Common myeloid progenitor, CD34-positive (primary cell): ENCODE data around the gene TPK1.
"Not testable (repeated sequence)": the region's sequence is repeated elsewhere in the genome, so short reads cannot be mapped to it uniquely, and the experiment has no call there.

ENCODE experiments used
- CTCF ChIA-PET: fragments of 350-600 bp; sonication (Branson Sonifier 250); formaldehyde crosslinking; loops from one replicate; lab custom pipeline; 2021; ENCODE audit warnings: antibody characterized with exemption; lab: Charles Lee
- POLR2A ChIA-PET: fragments of 350-600 bp; sonication (Branson Sonifier 250); formaldehyde crosslinking; loops from one replicate; lab custom pipeline; 2021; ENCODE audit warnings: antibody characterized with exemption; lab: Charles Lee
- DNase-seq, 3 donors: peaks; one replicate each; pipeline versions ENCODE4 v3.0.0 to v3.0.0-alpha.2; 2013
- H3K27ac ChIP-seq, 2 experiments: 1 replicate in 1 of 2; 2 replicates in 1 of 2; pipeline ENCODE4 v1.7.0; 2013; ENCODE audit warnings: inconsistent platforms in 2 of 2, low read length in 2 of 2, mild to moderate bottlenecking in 2 of 2, low read depth in 1 of 2, moderate library complexity in 1 of 2; ENCODE audit not compliant: severe bottlenecking in 2 of 2, insufficient read depth in 1 of 2, poor library complexity in 1 of 2
- H3K27me3 ChIP-seq, 5 experiments: replicated peaks in 2 of 5; 1 replicate in 3 of 5; 2 replicates in 2 of 5; pipeline versions ENCODE4 v1.6.1 to v1.7.0; 2013; ENCODE audit warnings: low read length in 4 of 5, mild to moderate bottlenecking in 2 of 5, moderate library complexity in 2 of 5, inconsistent platforms in 1 of 5; ENCODE audit not compliant: insufficient read depth in 5 of 5, control insufficient read depth in 4 of 5
- H3K36me3 ChIP-seq, 4 experiments: 1 replicate in 2 of 4; 2 replicates in 2 of 4; pipeline versions ENCODE4 v1.6.1 to v1.7.0; 2013; ENCODE audit warnings: low read length in 3 of 4, control low read depth in 1 of 4, mild to moderate bottlenecking in 1 of 4; ENCODE audit not compliant: control insufficient read depth in 4 of 4, insufficient read depth in 4 of 4
- H3K4me1 ChIP-seq, 4 experiments: 1 replicate in 3 of 4; 2 replicates in 1 of 4; pipeline versions ENCODE4 v1.6.1 to v1.7.1; 2013; ENCODE audit warnings: low read length in 3 of 4, mild to moderate bottlenecking in 3 of 4, control low read depth in 1 of 4, inconsistent platforms in 1 of 4, moderate library complexity in 1 of 4; ENCODE audit not compliant: control insufficient read depth in 4 of 4, insufficient read depth in 4 of 4; ENCODE audit errors: control extremely low read depth in 1 of 4
- H3K4me3 ChIP-seq, 7 experiments: 1 replicate in 4 of 7; 2 replicates in 3 of 7; pipeline versions ENCODE4 v1.5.1 to v1.7.0; 2013; ENCODE audit warnings: mild to moderate bottlenecking in 7 of 7, low read length in 6 of 7, moderate library complexity in 6 of 7, inconsistent platforms in 2 of 7, low read depth in 2 of 7, control low read depth in 1 of 7; ENCODE audit not compliant: insufficient read depth in 4 of 7, control insufficient read depth in 1 of 7; ENCODE audit errors: extremely low read depth in 1 of 7
- H3K9me3 ChIP-seq, 5 experiments: 1 replicate in 4 of 5; 2 replicates in 1 of 5; pipeline versions ENCODE4 v1.6.1 to v1.7.1; 2013; ENCODE audit warnings: low read length in 4 of 5, mild to moderate bottlenecking in 2 of 5, inconsistent platforms in 1 of 5, low read depth in 1 of 5, moderate library complexity in 1 of 5; ENCODE audit not compliant: control insufficient read depth in 4 of 5, insufficient read depth in 2 of 5; ENCODE audit errors: control extremely low read depth in 1 of 5
- WGBS: methylation state at CpG from one replicate; pipeline ENCODE4 v1.1.5; 2013; ENCODE audit not compliant: insufficient coverage; 5-methylcytosine and 5-hydroxymethylcytosine counted together

The TPK1 gene

GRCh38 chr7:144784441-144784840, 51.4 kb downstream of the TPK1 start:
- H3K9me3 ChIP-seq, result no peaks in the 10 kb centered on the region
- H3K4me3 ChIP-seq, result no peak overlapping the region
- no peaks in the 10 kb centered on the region for H3K27me3 ChIP-seq
- no CpG with 5 or more reads among the region's 2 CpGs for WGBS
- no peaks in the 10 kb centered on the region for H3K36me3 ChIP-seq
- ChIA-PET POLR2A (no interaction called here), CTCF (interaction anchor here (1.2 to 2.0 kb wide), 2 partner anchors 51 to 253 kb away, joined by 3 to 7 read pairs; partner anchors contain the start of gene TPK1)
- H3K27ac ChIP-seq, result no peak overlapping the region
- H3K4me1 ChIP-seq, result no peaks in the 10 kb centered on the region
- DNase-seq, result no peak

GRCh38 chr7:144782883-144783282, 53.0 kb downstream of the TPK1 start:
- ChIA-PET CTCF (interaction anchor here (0.7 to 2.0 kb wide), 2 partner anchors 52 to 163 kb away, joined by 3 to 7 read pairs; partner anchors contain the start of gene TPK1), POLR2A (no interaction called here)
- Histone ChIP-seq H3K36me3 (no peaks in the 10 kb centered on the region), H3K9me3 (no peaks in the 10 kb centered on the region), H3K27me3 (no peaks in the 10 kb centered on the region), H3K4me3 (no peak overlapping the region), H3K27ac (no peak overlapping the region), H3K4me1 (peaks cover 0 to 3% (median 1%) of the 10 kb centered on the region in 4 experiments)
- 38% methylated on average over 1 of the region's 1 CpG for WGBS
- no peak for DNase-seq

GRCh38 chr7:144780071-144780608, 55.7 kb downstream of the TPK1 start:
- POLR2A ChIA-PET, result no interaction called here
- no peaks in the 10 kb centered on the region for H3K27me3 ChIP-seq
- peak in 2 of 3 donors; percentile 10 to 38 for DNase-seq
- no peaks in the 10 kb centered on the region for H3K36me3 ChIP-seq
- peaks cover 0 to 3% (median 1%) of the 10 kb centered on the region in 4 experiments for H3K4me1 ChIP-seq
- H3K27ac ChIP-seq, result no peak overlapping the region
- no CpG with 5 or more reads among the region's 4 CpGs for WGBS
- CTCF ChIA-PET, result no interaction called here
- no peaks in the 10 kb centered on the region for H3K9me3 ChIP-seq
- no peak overlapping the region for H3K4me3 ChIP-seq

- CTCF ChIA-PET, POLR2A ChIA-PET, H3K4me3 ChIP-seq, H3K4me1 ChIP-seq, H3K27ac ChIP-seq, H3K36me3 ChIP-seq, DNase-seq, H3K27me3 ChIP-seq, H3K9me3 ChIP-seq: not testable (repeated sequence)
- 100% methylated on average over 2 of the region's 3 CpGs for WGBS
Observed at GRCh38 chr7:144777889-144778288, 58.0 kb downstream of the TPK1 start.

GRCh38 chr7:144777005-144777839, 58.6 kb downstream of the TPK1 start:
- Histone ChIP-seq H3K4me1 (peaks cover 0 to 3% (median 1%) of the 10 kb centered on the region in 4 experiments), H3K4me3 (no peak overlapping the region), H3K27me3 (no peaks in the 10 kb centered on the region), H3K27ac (no peak overlapping the region), H3K9me3 (no peaks in the 10 kb centered on the region), H3K36me3 (no peaks in the 10 kb centered on the region)
- ChIA-PET CTCF (no interaction called here), POLR2A (no interaction called here)
- WGBS, result 83% methylated on average over 3 of the region's 3 CpGs
- no peak for DNase-seq

GRCh38 chr7:144776447-144776846, 59.4 kb downstream of the TPK1 start:
- H3K4me3 ChIP-seq, result no peak overlapping the region
- H3K36me3 ChIP-seq, result no peaks in the 10 kb centered on the region
- CTCF ChIA-PET, result no interaction called here
- H3K27me3 ChIP-seq, result no peaks in the 10 kb centered on the region
- no peak overlapping the region for H3K27ac ChIP-seq
- WGBS, result 96% methylated on average over 2 of the region's 4 CpGs
- H3K4me1 ChIP-seq, result peaks cover 0 to 3% (median 1%) of the 10 kb centered on the region in 4 experiments
- POLR2A ChIA-PET, result no interaction called here
- DNase-seq, result no peak
- no peaks in the 10 kb centered on the region for H3K9me3 ChIP-seq

- no peak for DNase-seq
- H3K9me3 ChIP-seq, result no peaks in the 10 kb centered on the region
- H3K27me3 ChIP-seq, result no peaks in the 10 kb centered on the region
- H3K4me1 ChIP-seq, result peaks cover 3 to 9% (median 4%) of the 10 kb centered on the region in 4 experiments
- no peak overlapping the region for H3K4me3 ChIP-seq
- ChIA-PET CTCF (no interaction called here), POLR2A (no interaction called here)
- no peaks in the 10 kb centered on the region for H3K36me3 ChIP-seq
- H3K27ac ChIP-seq, result no peak overlapping the region
- 65% methylated on average over 2 of the region's 2 CpGs for WGBS
Observed at GRCh38 chr7:144775749-144776148, 60.1 kb downstream of the TPK1 start.
